GM23338 (cell line): ENCODE measurements around the gene MAST2. TPM values are rescaled to one million over a fixed set of nuclear protein-coding genes. Genes with fewer than 3 reads are reported as not detected.

Experiments
- ATAC-seq: fragments of 200-7000 bp; cut with Tn5 transposase; 3 replicates; pipeline ENCODE4 v1.9.1; 2020
- DNase-seq: peaks from one replicate; pipeline ENCODE4 v3.0.0-alpha.2; 2015; ENCODE audit warnings: low spot score
- H2AFZ ChIP-seq: fragments of 200-600 bp; sonication (generic); 2 replicates; pipeline ENCODE4 v1.8.0; 2016; ENCODE audit warnings: antibody characterized with exemption, mild to moderate bottlenecking, moderate library complexity
- H3F3A ChIP-seq: fragments of 200-600 bp; sonication (generic); replicated peaks from 2 replicates; pipeline ENCODE4 v1.8.0; 2017; ENCODE audit warnings: antibody characterized with exemption, mixed run types, low read depth
- H3K27ac ChIP-seq: fragments of 200-600 bp; sonication (generic); 2 replicates; pipeline ENCODE4 v1.6.1; 2016; ENCODE audit warnings: low read depth
- H3K27me3 ChIP-seq: fragments of 200-600 bp; sonication (generic); 2 replicates; pipeline ENCODE4 v1.8.0; 2016; ENCODE audit warnings: mild to moderate bottlenecking, mixed run types, moderate library complexity; ENCODE audit not compliant: insufficient read depth
- H3K36me3 ChIP-seq: fragments of 200-600 bp; sonication (generic); 2 replicates; pipeline ENCODE4 v1.8.0; 2016; ENCODE audit warnings: mild to moderate bottlenecking; ENCODE audit not compliant: insufficient read depth
- H3K4me1 ChIP-seq: fragments of 200-600 bp; sonication (generic); 2 replicates; pipeline ENCODE4 v1.8.0; 2016; ENCODE audit warnings: mild to moderate bottlenecking, moderate library complexity; ENCODE audit not compliant: insufficient read depth
- H3K4me2 ChIP-seq: fragments of 200-600 bp; sonication (generic); 2 replicates; pipeline ENCODE4 v1.7.1; 2017; ENCODE audit warnings: mixed run types
- H3K4me3 ChIP-seq: fragments of 200-600 bp; sonication (generic); 2 replicates; pipeline ENCODE4 v1.6.1; 2016; ENCODE audit warnings: mixed run types
- H3K79me2 ChIP-seq: fragments of 200-600 bp; sonication (generic); replicated peaks from 2 replicates; pipeline ENCODE4 v1.8.0; 2017; ENCODE audit warnings: mild to moderate bottlenecking; ENCODE audit not compliant: insufficient read depth
- H3K9me2 ChIP-seq: fragments of 200-600 bp; sonication (generic); 2 replicates; pipeline ENCODE4 v1.8.0; 2017; ENCODE audit not compliant: insufficient read depth
- H4K20me1 ChIP-seq: fragments of 200-600 bp; sonication (generic); replicated peaks from 2 replicates; pipeline ENCODE4 v1.8.0; 2017; ENCODE audit warnings: mild to moderate bottlenecking; ENCODE audit not compliant: insufficient read depth
- H3K27ac Mint-ChIP-seq: 2 replicates; pipeline ENCODE4 v1.8.0; 2020; ENCODE audit warnings: inconsistent platforms, mild to moderate bottlenecking, moderate library complexity, mixed read lengths
- H3K27me3 Mint-ChIP-seq: 3 replicates; pipeline ENCODE4 v1.8.0; 2022; ENCODE audit warnings: low read depth, mild to moderate bottlenecking, moderate library complexity, mixed read lengths, inconsistent platforms; ENCODE audit not compliant: insufficient read depth, poor library complexity
- H3K36me3 Mint-ChIP-seq: 3 replicates; pipeline ENCODE4 v1.8.0; 2021; ENCODE audit warnings: low read depth, mild to moderate bottlenecking, inconsistent platforms, moderate library complexity, mixed read lengths
- H3K4me1 Mint-ChIP-seq: 3 replicates; pipeline ENCODE4 v1.8.0; 2020; ENCODE audit warnings: mild to moderate bottlenecking, inconsistent platforms, mixed read lengths
- H3K4me3 Mint-ChIP-seq: 3 replicates; pipeline ENCODE4 v1.8.0; 2021; ENCODE audit warnings: moderate library complexity, mild to moderate bottlenecking, inconsistent platforms, mixed read lengths
- H3K9me3 Mint-ChIP-seq: 3 replicates; pipeline ENCODE4 v1.8.0; 2020; ENCODE audit warnings: moderate library complexity, mild to moderate bottlenecking, inconsistent platforms, mixed read lengths
- CREB1 ChIP-seq: fragments of 250-450 bp; sonication (Bioruptor Pico); IDR thresholded peaks from 2 replicates; pipeline ENCODE4 v1.5.0; 2020; ENCODE audit warnings: low read depth, mild to moderate bottlenecking, moderate library complexity
- CTCF ChIP-seq, 2 experiments: fragments of 200-600 bp in 1 of 2; sonication (generic) in 1 of 2; conservative IDR thresholded peaks; 2 replicates each; pipeline versions ENCODE4 v1.5.1 to v1.6.1; 2016 to 2017; ENCODE audit warnings: antibody characterized with exemption in 2 of 2, low read depth in 2 of 2, mild to moderate bottlenecking in 2 of 2, moderate library complexity in 1 of 2
- ETS1 ChIP-seq: IDR thresholded peaks from 2 replicates; pipeline ENCODE4 v1.6.1; 2016; ENCODE audit warnings: antibody characterized with exemption
- EZH2 ChIP-seq: fragments of 200-600 bp; sonication (generic); IDR thresholded peaks from one replicate; pipeline ENCODE4 v1.8.0; 2017; ENCODE audit warnings: antibody characterized with exemption, mild to moderate bottlenecking, low read depth; ENCODE audit not compliant: unreplicated experiment
- JUNB ChIP-seq: IDR thresholded peaks from one replicate; pipeline ENCODE4 v1.6.1; 2016; ENCODE audit warnings: antibody characterized with exemption; ENCODE audit not compliant: unreplicated experiment
- NANOG ChIP-seq: IDR thresholded peaks from 2 replicates; pipeline ENCODE4 v1.6.1; 2016; ENCODE audit warnings: antibody characterized with exemption, borderline replicate concordance
- POLR2AphosphoS5 ChIP-seq: IDR thresholded peaks from 2 replicates; pipeline ENCODE4 v1.6.1; 2016; ENCODE audit warnings: antibody characterized with exemption, low read depth
- REST ChIP-seq: IDR thresholded peaks from one replicate; pipeline ENCODE4 v1.6.1; 2018; ENCODE audit warnings: antibody characterized with exemption; ENCODE audit not compliant: unreplicated experiment
- STAT1 ChIP-seq: IDR thresholded peaks from one replicate; pipeline ENCODE4 v1.6.1; 2016; ENCODE audit warnings: antibody characterized with exemption; ENCODE audit not compliant: unreplicated experiment
- ZNF114 ChIP-seq: fragments of 250-450 bp; sonication (Bioruptor Pico); IDR thresholded peaks from 2 replicates; pipeline ENCODE4 v1.5.0; 2020; ENCODE audit warnings: mild to moderate bottlenecking, moderate library complexity
- ZNF331 ChIP-seq: fragments of 250-450 bp; sonication (Bioruptor Pico); IDR thresholded peaks from 2 replicates; pipeline ENCODE4 v1.5.0; 2020; ENCODE audit warnings: low read depth, mild to moderate bottlenecking, moderate library complexity
- ZNF462 ChIP-seq: fragments of 250-450 bp; sonication (Bioruptor Pico); IDR thresholded peaks from 2 replicates; pipeline ENCODE4 v1.5.0; 2020; ENCODE audit warnings: mild to moderate bottlenecking, moderate library complexity
- polyA plus RNA-seq: library from polyadenylated mRNA; unstranded; fragments of >200 nt; fragmentation: Nextera tagmentation; extraction: Ambion mirVana; gene quantifications from 2 replicates; pipeline ENCODE4 v1.2.1, GENCODE V29; 2016
- total RNA-seq: library from RNA; depleted of rRNA; stranded (reverse); fragments of >200 nt; shearing (Covaris generic); gene quantifications from 2 replicates; pipeline ENCODE4 v1.2.3, GENCODE V29; 2014

The MAST2 gene
- total and polyA plus RNA-seq, 2 experiments from 2014 or later = 11.5 to 57.7 TPM

GRCh38 chr1:45971922-45972531, 168.6 kb downstream of the MAST2 start:
- no peak overlapping the region for H3K27ac Mint-ChIP-seq
- peaks cover 23% of the 10 kb centered on the region for H3K36me3 Mint-ChIP-seq
- H3K4me1 ChIP-seq = no peaks in the 10 kb centered on the region; the same call in 1 of the 2 replicates
- no peaks in the 10 kb centered on the region for H3F3A ChIP-seq
- H3K9me2 ChIP-seq = no peaks in the 10 kb centered on the region
- H3K4me1 Mint-ChIP-seq = peaks cover 6% of the 10 kb centered on the region; the same call in 2 of the 3 replicates
- ATAC-seq = no peak
- H3K4me3 ChIP-seq = no peak overlapping the region
- H3K36me3 ChIP-seq = no peaks in the 10 kb centered on the region
- no peaks in the 10 kb centered on the region; the same call in 1 of the 2 replicates for H4K20me1 ChIP-seq
- no peak for TF ChIP-seq ETS1
- TF ChIP-seq EZH2 = no peak
- TF ChIP-seq ZNF114 (CRISPR knock-in tag) = no peak
- no peak for TF ChIP-seq POLR2AphosphoS5
- TF ChIP-seq ZNF331 = no peak
- no peak for TF ChIP-seq NANOG
- TF ChIP-seq ZNF462 (CRISPR knock-in tag) = no peak
- no peak for TF ChIP-seq JUNB
- no peak for TF ChIP-seq CTCF (conservative IDR thresholded peaks at IDR 0.05; ENCODE audit: low read depth in 2 of 2)
- no peak for TF ChIP-seq STAT1
- no peak for TF ChIP-seq REST
- no peak for TF ChIP-seq CREB1 (CRISPR knock-in tag)
- H3K27me3 ChIP-seq = no peaks in the 10 kb centered on the region
- no peaks in the 10 kb centered on the region for H3K27me3 Mint-ChIP-seq
- no peak overlapping the region for H2AFZ ChIP-seq
- DNase-seq = no peak
- no peak overlapping the region for H3K4me3 Mint-ChIP-seq
- H3K79me2 ChIP-seq = 0 out of 2 replicates have a peak, but pooled peaks cover 19% of the 10 kb centered on the region
- H3K4me2 ChIP-seq = no peak overlapping the region
- no peak overlapping the region for H3K27ac ChIP-seq
- H3K9me3 Mint-ChIP-seq = 0 out of 3 replicates have a peak, but pooled peaks cover 4% of the 10 kb centered on the region
